ENCODE measurements around the gene PKD1L1.

- TF ChIP-seq POLR2A (IDR thresholded peaks at IDR 0.05) (no peak), EP300 (IDR thresholded peaks at IDR 0.05) (no peak)
Observed at GRCh38 chr7:47965456-47965855, 17.2 kb upstream of the PKD1L1 start.
